ENCODE measurements around the gene GSC2.

The GSC2 gene

DNA sequence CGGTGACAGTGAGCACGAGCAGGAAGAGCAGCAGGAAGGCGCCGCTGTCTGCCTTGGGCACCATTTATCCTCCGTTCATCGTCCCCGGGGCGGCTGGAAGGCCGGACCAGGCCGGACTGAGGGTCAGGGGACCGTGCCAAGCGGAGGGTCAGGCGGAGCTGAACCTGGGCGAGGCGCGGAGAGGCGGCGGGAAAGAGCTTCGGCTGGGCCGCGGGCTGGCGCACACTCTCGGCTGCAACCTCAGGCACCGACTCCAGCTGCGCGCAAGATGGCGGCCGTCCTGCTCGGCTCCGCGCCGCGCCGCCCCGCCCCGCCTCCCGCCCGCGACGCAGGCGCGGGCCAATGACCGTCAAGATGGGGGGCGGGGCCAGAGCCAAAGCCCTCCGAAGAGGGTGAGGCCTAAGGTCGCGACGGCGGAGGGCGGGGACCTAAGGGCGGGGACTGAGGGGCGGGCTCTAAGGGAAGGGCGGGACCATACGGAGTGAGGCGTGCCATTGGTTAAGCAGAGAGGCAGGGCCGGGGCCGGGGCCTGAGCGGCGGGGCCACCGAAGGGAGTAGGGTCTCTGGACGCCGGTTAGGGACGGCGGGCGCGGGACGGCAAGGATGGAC lies 27.8 kb downstream of the GSC2 start, which contains the start of gene DGCR2:
DGCR2 (minus strand) TSS at position 270 of the 609 bp plus-strand sequence; CDS start at position 64, 206 bp downstream.
- peaks cover 4% of the 10 kb centered on the region; the same call in 1 of the 2 replicates for H3K27me3 ChIP-seq (ENCODE audit: control insufficient read depth, insufficient read depth, low read length)
- no peaks in the 10 kb centered on the region for H3K9me3 ChIP-seq (ENCODE audit: control insufficient read depth, insufficient read depth, low read depth, low read length)
- peak within 1 kb of the TSS; percentile 96 for H3K27ac ChIP-seq (ENCODE audit: low read depth, low read length)
- peaks cover 13% of the 10 kb centered on the region for H3K4me1 ChIP-seq (ENCODE audit: control insufficient read depth, insufficient read depth, low read length)
- H3K36me3 ChIP-seq (ENCODE audit: control insufficient read depth, insufficient read depth, low read length) = peaks cover 9% of the 10 kb centered on the region; the same call in 1 of the 2 replicates
- peak within 1 kb of the TSS; percentile 99 for H3K4me3 ChIP-seq (ENCODE audit: low read depth, low read length)
- peak within 1 kb of the TSS; percentile 98 for H3K9ac ChIP-seq (ENCODE audit: low read length)

GRCh38 chr22:19121631-19122142 lies 28.4 kb downstream of the GSC2 start:
- H3K4me1 ChIP-seq (ENCODE audit: control insufficient read depth, insufficient read depth, low read length) = peaks cover 13% of the 10 kb centered on the region
- H3K27ac ChIP-seq (ENCODE audit: low read depth, low read length) = peak overlapping the region; percentile 96
- peak overlapping the region; percentile 98 for H3K9ac ChIP-seq (ENCODE audit: low read length)
- peaks cover 10% of the 10 kb centered on the region for H3K36me3 ChIP-seq (ENCODE audit: control insufficient read depth, insufficient read depth, low read length)
- H3K27me3 ChIP-seq (ENCODE audit: control insufficient read depth, insufficient read depth, low read length) = peaks cover 4% of the 10 kb centered on the region; the same call in 1 of the 2 replicates
- H3K4me3 ChIP-seq (ENCODE audit: low read depth, low read length) = peak overlapping the region; percentile 99
- no peaks in the 10 kb centered on the region for H3K9me3 ChIP-seq (ENCODE audit: control insufficient read depth, insufficient read depth, low read depth, low read length)

- peak overlapping the region; percentile 98 for H3K9ac ChIP-seq (ENCODE audit: low read length)
- H3K4me3 ChIP-seq (ENCODE audit: low read depth, low read length) = peak overlapping the region; percentile 99
- H3K9me3 ChIP-seq (ENCODE audit: control insufficient read depth, insufficient read depth, low read depth, low read length) = no peaks in the 10 kb centered on the region
- H3K36me3 ChIP-seq (ENCODE audit: control insufficient read depth, insufficient read depth, low read length) = peaks cover 13% of the 10 kb centered on the region
- H3K4me1 ChIP-seq (ENCODE audit: control insufficient read depth, insufficient read depth, low read length) = peaks cover 13% of the 10 kb centered on the region
- H3K27me3 ChIP-seq (ENCODE audit: control insufficient read depth, insufficient read depth, low read length) = peaks cover 4% of the 10 kb centered on the region; the same call in 1 of the 2 replicates
- no peak overlapping the region for H3K27ac ChIP-seq (ENCODE audit: low read depth, low read length)
Measured at GRCh38 chr22:19120829-19121630, 29.1 kb downstream of the GSC2 start.

DNA sequence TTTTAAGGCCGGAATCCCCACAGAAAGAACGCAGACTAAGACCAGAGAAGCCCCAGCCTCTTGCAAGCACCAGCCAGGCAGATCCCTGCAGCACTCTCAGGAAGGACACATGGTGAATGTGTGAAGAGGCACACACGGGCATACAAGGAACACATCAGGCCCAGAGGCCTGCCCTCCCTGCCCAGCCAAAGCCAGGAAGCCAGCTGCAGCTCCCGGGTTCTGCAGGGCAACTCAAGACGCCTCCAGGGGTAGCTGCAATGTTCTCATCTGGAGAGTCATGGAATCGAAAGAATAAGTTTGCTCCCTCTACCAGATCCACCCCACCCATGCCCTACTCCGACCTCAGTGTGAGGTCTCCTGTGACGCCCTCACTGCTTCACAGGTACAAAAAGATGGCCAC lies 30.1 kb downstream of the GSC2 start:
- Histone ChIP-seq H3K4me3 (ENCODE audit: low read depth, low read length) (no peak overlapping the region), H3K4me1 (ENCODE audit: control insufficient read depth, insufficient read depth, low read length) (peaks cover 13% of the 10 kb centered on the region), H3K36me3 (ENCODE audit: control insufficient read depth, insufficient read depth, low read length) (peaks cover 13% of the 10 kb centered on the region), H3K27ac (ENCODE audit: low read depth, low read length) (no peak overlapping the region), H3K27me3 (ENCODE audit: control insufficient read depth, insufficient read depth, low read length) (peaks cover 2% of the 10 kb centered on the region; the same call in 1 of the 2 replicates), H3K9me3 (ENCODE audit: control insufficient read depth, insufficient read depth, low read depth, low read length) (no peaks in the 10 kb centered on the region), H3K9ac (ENCODE audit: low read length) (no peak overlapping the region)

GRCh38 chr22:19118329-19118880 lies 31.7 kb downstream of the GSC2 start:
- Histone ChIP-seq H3K4me3 (ENCODE audit: low read depth, low read length) (no peak overlapping the region), H3K36me3 (ENCODE audit: control insufficient read depth, insufficient read depth, low read length) (peaks cover 13% of the 10 kb centered on the region), H3K9ac (ENCODE audit: low read length) (no peak overlapping the region), H3K9me3 (ENCODE audit: control insufficient read depth, insufficient read depth, low read depth, low read length) (no peaks in the 10 kb centered on the region), H3K27me3 (ENCODE audit: control insufficient read depth, insufficient read depth, low read length) (no peaks in the 10 kb centered on the region), H3K27ac (ENCODE audit: low read depth, low read length) (no peak overlapping the region), H3K4me1 (ENCODE audit: control insufficient read depth, insufficient read depth, low read length) (peaks cover 13% of the 10 kb centered on the region)

DNA sequence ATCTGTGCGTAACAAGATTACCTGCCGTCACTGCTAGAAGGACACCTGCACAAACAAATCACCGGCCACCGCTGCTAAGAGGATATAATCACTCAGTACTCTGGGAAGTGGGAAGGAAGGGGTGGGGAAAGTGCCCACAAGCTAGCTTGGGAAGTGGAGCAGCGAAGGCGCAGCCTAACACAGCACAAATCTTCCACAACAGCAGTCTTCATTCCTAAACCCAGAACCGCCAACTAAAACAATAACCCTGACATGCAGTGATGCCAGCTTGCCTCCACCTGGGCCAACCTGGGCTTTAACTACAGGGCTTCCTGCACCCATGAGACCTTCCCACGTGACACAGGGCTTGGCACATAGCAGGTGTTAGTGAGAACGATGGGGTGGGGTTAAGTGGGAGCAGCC lies 33.0 kb downstream of the GSC2 start:
- Histone ChIP-seq H3K9ac (ENCODE audit: low read length) (no peak overlapping the region), H3K27ac (ENCODE audit: low read depth, low read length) (no peak overlapping the region), H3K27me3 (ENCODE audit: control insufficient read depth, insufficient read depth, low read length) (no peaks in the 10 kb centered on the region), H3K4me1 (ENCODE audit: control insufficient read depth, insufficient read depth, low read length) (peaks cover 13% of the 10 kb centered on the region), H3K4me3 (ENCODE audit: low read depth, low read length) (no peak overlapping the region), H3K9me3 (ENCODE audit: control insufficient read depth, insufficient read depth, low read depth, low read length) (no peaks in the 10 kb centered on the region), H3K36me3 (ENCODE audit: control insufficient read depth, insufficient read depth, low read length) (peaks cover 13% of the 10 kb centered on the region)

- Histone ChIP-seq H3K9ac (ENCODE audit: low read length) (no peak overlapping the region), H3K4me1 (ENCODE audit: control insufficient read depth, insufficient read depth, low read length) (peaks cover 19% of the 10 kb centered on the region), H3K27me3 (ENCODE audit: control insufficient read depth, insufficient read depth, low read length) (no peaks in the 10 kb centered on the region), H3K4me3 (ENCODE audit: low read depth, low read length) (no peak overlapping the region), H3K36me3 (ENCODE audit: control insufficient read depth, insufficient read depth, low read length) (peaks cover 13% of the 10 kb centered on the region), H3K27ac (ENCODE audit: low read depth, low read length) (no peak overlapping the region), H3K9me3 (ENCODE audit: control insufficient read depth, insufficient read depth, low read depth, low read length) (no peaks in the 10 kb centered on the region)
Measured at GRCh38 chr22:19115628-19116027, 34.5 kb downstream of the GSC2 start.

GRCh38 chr22:19114984-19115552 lies 35.0 kb downstream of the GSC2 start:
- no peak overlapping the region for H3K27ac ChIP-seq (ENCODE audit: low read depth, low read length)
- H3K4me3 ChIP-seq (ENCODE audit: low read depth, low read length) = no peak overlapping the region
- no peaks in the 10 kb centered on the region for H3K9me3 ChIP-seq (ENCODE audit: control insufficient read depth, insufficient read depth, low read depth, low read length)
- peaks cover 16% of the 10 kb centered on the region for H3K4me1 ChIP-seq (ENCODE audit: control insufficient read depth, insufficient read depth, low read length)
- H3K9ac ChIP-seq (ENCODE audit: low read length) = no peak overlapping the region
- H3K27me3 ChIP-seq (ENCODE audit: control insufficient read depth, insufficient read depth, low read length) = no peaks in the 10 kb centered on the region
- H3K36me3 ChIP-seq (ENCODE audit: control insufficient read depth, insufficient read depth, low read length) = peaks cover 11% of the 10 kb centered on the region

DNA sequence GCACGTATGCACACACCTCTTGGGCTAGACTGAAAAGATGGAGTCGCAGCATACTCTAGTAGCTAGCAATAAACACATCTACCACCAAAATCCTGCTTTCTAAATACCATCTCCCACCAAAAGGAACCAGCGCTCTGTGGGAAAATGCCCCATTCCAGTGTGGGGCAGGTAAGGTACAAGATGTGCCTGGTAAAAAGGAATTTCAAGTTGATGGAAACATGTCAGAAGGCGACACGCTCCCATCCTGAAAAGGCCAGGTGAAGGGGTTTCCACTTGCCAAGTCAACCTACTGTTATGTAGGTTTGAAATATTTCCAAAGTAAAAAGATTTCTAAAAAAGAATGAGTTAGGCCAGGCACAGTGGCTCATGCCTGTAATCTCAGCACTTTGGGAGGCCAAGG lies 36.7 kb downstream of the GSC2 start:
- Histone ChIP-seq H3K27ac (ENCODE audit: low read depth, low read length) (no peak overlapping the region), H3K9me3 (ENCODE audit: control insufficient read depth, insufficient read depth, low read depth, low read length) (no peaks in the 10 kb centered on the region)

GRCh38 chr22:19111584-19111983 lies 38.5 kb downstream of the GSC2 start:
- Histone ChIP-seq H3K36me3 (ENCODE audit: control insufficient read depth, insufficient read depth, low read length) (peaks cover 1% of the 10 kb centered on the region), H3K27ac (ENCODE audit: low read depth, low read length) (no peak overlapping the region), H3K9me3 (ENCODE audit: control insufficient read depth, insufficient read depth, low read depth, low read length) (no peaks in the 10 kb centered on the region), H3K4me1 (ENCODE audit: control insufficient read depth, insufficient read depth, low read length) (peaks cover 21% of the 10 kb centered on the region), H3K9ac (ENCODE audit: low read length) (no peak overlapping the region), H3K4me3 (ENCODE audit: low read depth, low read length) (no peak overlapping the region), H3K27me3 (ENCODE audit: control insufficient read depth, insufficient read depth, low read length) (no peaks in the 10 kb centered on the region)

More for the DNA sequence above, 36.7 kb downstream of the GSC2 start:
- Histone ChIP-seq H3K9ac (ENCODE audit: low read length) (no peak overlapping the region), H3K4me1 (ENCODE audit: control insufficient read depth, insufficient read depth, low read length) (peaks cover 21% of the 10 kb centered on the region), H3K36me3 (ENCODE audit: control insufficient read depth, insufficient read depth, low read length) (peaks cover 5% of the 10 kb centered on the region), H3K4me3 (ENCODE audit: low read depth, low read length) (no peak overlapping the region), H3K27me3 (ENCODE audit: control insufficient read depth, insufficient read depth, low read length) (no peaks in the 10 kb centered on the region)

Data from HUES6 (cell line).